H1 (cell line): ENCODE data around the gene CDYL2. TPM values are rescaled to one million over a fixed set of nuclear protein-coding genes. Genes with fewer than 3 reads are reported as not detected.

Experiments
- CHD2 ChIP-seq: IDR thresholded peaks from 2 replicates; pipeline ENCODE4 v1.6.1; 2012; ENCODE audit warnings: low read length, improper control_type of control experiment
- FOSL1 ChIP-seq: IDR thresholded peaks from 2 replicates; pipeline ENCODE4 v1.6.1; 2011; ENCODE audit warnings: mild to moderate bottlenecking, low read depth, low read length, moderate library complexity; ENCODE audit not compliant: insufficient read depth
- JUN ChIP-seq: IDR thresholded peaks from 2 replicates; pipeline ENCODE4 v1.6.1; 2011; ENCODE audit warnings: low read depth, mild to moderate bottlenecking, improper control_type of control experiment, low read length
- KDM1A ChIP-seq: fragments of 200-600, 300-600 bp; sonication (generic); IDR thresholded peaks from 2 replicates; pipeline ENCODE4 v1.7.1; 2016; ENCODE audit warnings: mild to moderate bottlenecking, low read length, borderline replicate concordance
- ZNF274 ChIP-seq: IDR thresholded peaks from 2 replicates; pipeline ENCODE4 v1.7.0; 2012; ENCODE audit warnings: low read length, borderline replicate concordance; ENCODE audit errors: extremely low read depth
- polyA plus RNA-seq, 7 experiments: library from polyadenylated mRNA; depleted of rRNA in 3 of 7; stranded (reverse) in 5 of 7; unstranded in 2 of 7; fragments of >200 nt in 5 of 7; fragments of 200-250 nt in 2 of 7; gene quantifications; 1 replicate in 5 of 7; 2 replicates in 1 of 7; 4 replicates in 1 of 7; pipeline versions ENCODE4 v1.2.1 to v1.2.3, GENCODE V29; 2011 to 2013; ENCODE audit warnings: missing spikeins in 2 of 7, mixed read lengths in 2 of 7
- total RNA-seq: library from RNA; stranded (reverse); fragmentation: NEBNext Ultra II Directional; extraction: Animal tissue kit (Norgen Biotek cat#: 25700); gene quantifications from 2 replicates; pipeline ENCODE4 v1.2.1, GENCODE V29; 2021
- TF ChIP-seq, protein P1 (sequence below): fragments of 300-600 bp; sonication (generic); IDR thresholded peaks from 2 replicates; pipeline ENCODE4 v1.7.1; 2012; ENCODE audit warnings: low read length, moderate library complexity, mild to moderate bottlenecking, inconsistent platforms; ENCODE audit not compliant: insufficient replicate concordance

Gene CDYL2
- total and polyA plus RNA-seq, 2 of the 8 experiments (the other 6 are each of a cell fraction or from before 2014, with no cell fraction given) = 0.33 to 5.3 TPM

DNA sequence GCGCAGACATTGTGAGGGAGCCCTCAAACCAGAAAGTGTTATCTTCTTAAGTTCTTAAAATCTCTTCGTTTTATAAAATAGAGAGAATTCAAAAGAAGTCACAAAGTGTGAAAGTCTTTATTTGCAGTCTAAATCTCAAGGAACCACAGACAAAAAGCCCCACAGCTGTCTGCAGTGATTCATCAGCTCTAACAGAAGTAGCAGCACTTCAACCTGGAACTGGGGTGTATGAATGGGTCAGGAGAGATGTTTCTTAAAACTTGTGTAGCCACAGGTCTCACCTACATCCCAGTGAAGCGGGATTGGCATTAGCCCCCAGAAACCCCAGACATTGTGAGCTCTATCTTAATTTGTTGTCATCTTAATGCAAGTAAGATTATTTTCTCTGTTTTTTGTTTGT is 61.1 kb downstream of the CDYL2 start (continued):
- TF ChIP-seq, protein P1, sequence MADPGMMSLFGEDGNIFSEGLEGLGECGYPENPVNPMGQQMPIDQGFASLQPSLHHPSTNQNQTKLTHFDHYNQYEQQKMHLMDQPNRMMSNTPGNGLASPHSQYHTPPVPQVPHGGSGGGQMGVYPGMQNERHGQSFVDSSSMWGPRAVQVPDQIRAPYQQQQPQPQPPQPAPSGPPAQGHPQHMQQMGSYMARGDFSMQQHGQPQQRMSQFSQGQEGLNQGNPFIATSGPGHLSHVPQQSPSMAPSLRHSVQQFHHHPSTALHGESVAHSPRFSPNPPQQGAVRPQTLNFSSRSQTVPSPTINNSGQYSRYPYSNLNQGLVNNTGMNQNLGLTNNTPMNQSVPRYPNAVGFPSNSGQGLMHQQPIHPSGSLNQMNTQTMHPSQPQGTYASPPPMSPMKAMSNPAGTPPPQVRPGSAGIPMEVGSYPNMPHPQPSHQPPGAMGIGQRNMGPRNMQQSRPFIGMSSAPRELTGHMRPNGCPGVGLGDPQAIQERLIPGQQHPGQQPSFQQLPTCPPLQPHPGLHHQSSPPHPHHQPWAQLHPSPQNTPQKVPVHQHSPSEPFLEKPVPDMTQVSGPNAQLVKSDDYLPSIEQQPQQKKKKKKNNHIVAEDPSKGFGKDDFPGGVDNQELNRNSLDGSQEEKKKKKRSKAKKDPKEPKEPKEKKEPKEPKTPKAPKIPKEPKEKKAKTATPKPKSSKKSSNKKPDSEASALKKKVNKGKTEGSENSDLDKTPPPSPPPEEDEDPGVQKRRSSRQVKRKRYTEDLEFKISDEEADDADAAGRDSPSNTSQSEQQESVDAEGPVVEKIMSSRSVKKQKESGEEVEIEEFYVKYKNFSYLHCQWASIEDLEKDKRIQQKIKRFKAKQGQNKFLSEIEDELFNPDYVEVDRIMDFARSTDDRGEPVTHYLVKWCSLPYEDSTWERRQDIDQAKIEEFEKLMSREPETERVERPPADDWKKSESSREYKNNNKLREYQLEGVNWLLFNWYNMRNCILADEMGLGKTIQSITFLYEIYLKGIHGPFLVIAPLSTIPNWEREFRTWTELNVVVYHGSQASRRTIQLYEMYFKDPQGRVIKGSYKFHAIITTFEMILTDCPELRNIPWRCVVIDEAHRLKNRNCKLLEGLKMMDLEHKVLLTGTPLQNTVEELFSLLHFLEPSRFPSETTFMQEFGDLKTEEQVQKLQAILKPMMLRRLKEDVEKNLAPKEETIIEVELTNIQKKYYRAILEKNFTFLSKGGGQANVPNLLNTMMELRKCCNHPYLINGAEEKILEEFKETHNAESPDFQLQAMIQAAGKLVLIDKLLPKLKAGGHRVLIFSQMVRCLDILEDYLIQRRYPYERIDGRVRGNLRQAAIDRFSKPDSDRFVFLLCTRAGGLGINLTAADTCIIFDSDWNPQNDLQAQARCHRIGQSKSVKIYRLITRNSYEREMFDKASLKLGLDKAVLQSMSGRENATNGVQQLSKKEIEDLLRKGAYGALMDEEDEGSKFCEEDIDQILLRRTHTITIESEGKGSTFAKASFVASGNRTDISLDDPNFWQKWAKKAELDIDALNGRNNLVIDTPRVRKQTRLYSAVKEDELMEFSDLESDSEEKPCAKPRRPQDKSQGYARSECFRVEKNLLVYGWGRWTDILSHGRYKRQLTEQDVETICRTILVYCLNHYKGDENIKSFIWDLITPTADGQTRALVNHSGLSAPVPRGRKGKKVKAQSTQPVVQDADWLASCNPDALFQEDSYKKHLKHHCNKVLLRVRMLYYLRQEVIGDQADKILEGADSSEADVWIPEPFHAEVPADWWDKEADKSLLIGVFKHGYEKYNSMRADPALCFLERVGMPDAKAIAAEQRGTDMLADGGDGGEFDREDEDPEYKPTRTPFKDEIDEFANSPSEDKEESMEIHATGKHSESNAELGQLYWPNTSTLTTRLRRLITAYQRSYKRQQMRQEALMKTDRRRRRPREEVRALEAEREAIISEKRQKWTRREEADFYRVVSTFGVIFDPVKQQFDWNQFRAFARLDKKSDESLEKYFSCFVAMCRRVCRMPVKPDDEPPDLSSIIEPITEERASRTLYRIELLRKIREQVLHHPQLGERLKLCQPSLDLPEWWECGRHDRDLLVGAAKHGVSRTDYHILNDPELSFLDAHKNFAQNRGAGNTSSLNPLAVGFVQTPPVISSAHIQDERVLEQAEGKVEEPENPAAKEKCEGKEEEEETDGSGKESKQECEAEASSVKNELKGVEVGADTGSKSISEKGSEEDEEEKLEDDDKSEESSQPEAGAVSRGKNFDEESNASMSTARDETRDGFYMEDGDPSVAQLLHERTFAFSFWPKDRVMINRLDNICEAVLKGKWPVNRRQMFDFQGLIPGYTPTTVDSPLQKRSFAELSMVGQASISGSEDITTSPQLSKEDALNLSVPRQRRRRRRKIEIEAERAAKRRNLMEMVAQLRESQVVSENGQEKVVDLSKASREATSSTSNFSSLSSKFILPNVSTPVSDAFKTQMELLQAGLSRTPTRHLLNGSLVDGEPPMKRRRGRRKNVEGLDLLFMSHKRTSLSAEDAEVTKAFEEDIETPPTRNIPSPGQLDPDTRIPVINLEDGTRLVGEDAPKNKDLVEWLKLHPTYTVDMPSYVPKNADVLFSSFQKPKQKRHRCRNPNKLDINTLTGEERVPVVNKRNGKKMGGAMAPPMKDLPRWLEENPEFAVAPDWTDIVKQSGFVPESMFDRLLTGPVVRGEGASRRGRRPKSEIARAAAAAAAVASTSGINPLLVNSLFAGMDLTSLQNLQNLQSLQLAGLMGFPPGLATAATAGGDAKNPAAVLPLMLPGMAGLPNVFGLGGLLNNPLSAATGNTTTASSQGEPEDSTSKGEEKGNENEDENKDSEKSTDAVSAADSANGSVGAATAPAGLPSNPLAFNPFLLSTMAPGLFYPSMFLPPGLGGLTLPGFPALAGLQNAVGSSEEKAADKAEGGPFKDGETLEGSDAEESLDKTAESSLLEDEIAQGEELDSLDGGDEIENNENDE = no peak
- TF ChIP-seq ZNF274 (no peak), CHD2 (no peak), KDM1A (no peak), JUN (no peak), FOSL1 (no peak)
